Measurements from ENCODE around the gene RBPJ. TPM values are rescaled to one million over a fixed set of nuclear protein-coding genes. Genes with fewer than 3 reads are reported as not detected.

Gene RBPJ
- total RNA-seq, 1 donor from 2014 or later, result 111 TPM

DNA sequence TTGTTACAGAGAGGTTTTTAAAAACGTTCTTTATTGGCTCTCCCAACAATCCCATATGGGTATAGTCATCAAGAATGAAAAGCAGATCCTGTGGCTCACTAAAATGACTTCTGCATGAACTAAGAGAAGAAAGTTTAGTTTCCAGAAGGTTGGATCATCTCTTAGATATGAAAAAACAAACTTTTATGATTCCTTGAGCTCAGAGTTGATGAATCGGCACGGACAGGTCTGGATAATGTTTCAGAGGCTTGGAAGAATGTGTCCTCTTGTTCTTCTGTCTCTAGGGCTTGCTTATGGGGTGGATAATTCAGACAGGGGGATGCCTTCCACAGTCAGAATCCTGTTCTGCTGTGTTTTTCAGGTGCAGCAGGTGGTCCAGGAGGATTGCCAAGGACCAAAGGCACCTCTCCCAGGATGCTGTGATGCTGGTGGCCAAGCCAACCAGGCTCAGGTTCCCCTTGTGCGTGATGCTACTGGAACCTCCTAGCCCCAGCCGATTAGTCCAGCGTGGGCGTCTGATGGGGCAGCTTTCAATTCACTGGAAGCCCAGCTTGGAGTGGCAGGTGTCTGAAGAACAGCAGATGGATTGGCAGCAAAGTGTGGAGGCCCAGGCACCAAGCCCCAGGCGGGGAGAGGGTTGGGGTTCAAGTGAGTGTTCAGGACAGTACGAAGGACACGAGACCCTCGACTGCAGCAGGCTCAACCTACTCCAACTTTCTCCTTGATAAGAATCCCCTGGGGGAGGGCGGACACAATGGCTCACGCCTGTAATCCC lies 139.1 kb downstream of the RBPJ start:
- peak; percentile 58 for DNase-seq

- DNase-seq, result peak; percentile 96
Observed at GRCh38 chr4:26462874-26463273, 142.1 kb downstream of the RBPJ start.

DNA sequence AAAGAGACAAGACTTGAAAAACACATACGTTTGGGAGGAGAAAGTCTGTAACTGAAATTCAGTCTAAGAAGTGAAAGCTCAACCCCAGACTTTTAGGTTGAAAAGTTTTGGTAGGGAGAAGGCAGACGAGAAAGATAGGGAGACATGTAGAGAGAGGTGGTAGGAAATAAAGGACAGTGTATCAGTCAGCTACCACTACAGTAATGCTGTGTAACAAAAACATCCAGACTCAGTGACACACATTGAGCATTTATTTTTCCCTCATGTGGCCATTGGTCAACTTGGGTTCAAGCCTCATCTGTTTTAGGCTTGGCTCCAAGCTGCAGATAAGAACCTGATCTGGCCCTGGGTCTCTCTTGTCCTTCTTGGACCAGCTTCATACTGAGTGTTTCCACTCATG lies 142.6 kb downstream of the RBPJ start:
- DNase-seq, result no peak

DNA sequence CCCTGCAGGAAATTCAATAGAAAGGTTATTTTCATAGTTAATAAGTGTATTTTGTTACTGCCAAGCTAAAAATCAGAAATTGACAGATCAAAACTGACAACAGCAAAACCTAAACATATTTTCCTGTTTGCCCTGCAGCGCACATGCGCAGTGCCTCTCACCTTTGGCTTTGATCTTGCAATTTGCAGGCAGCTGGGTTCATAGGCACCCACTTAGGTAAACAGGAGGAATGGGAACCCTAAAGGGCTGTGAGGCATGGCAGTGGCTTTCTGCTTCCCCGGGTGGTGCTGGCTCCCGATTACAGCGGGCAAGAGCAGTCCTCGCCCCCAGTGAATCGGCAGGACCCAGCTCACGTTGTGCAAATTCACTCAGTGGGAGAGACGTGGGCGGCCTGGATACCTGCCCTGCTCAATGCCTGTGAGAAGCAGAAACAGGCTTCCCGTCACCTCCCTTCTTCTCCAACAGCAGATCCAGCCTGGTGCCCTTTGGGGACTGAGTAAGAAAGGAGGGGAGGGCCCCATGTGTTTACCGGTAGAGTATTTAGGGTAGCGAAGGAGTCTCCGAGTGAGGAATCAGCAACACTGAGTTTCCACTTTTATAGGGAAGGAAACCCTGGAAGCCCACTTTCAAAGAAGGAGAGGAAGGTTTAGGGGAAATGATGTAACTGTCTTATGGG lies 143.7 kb downstream of the RBPJ start:
- DNase-seq, result no peak

DNA sequence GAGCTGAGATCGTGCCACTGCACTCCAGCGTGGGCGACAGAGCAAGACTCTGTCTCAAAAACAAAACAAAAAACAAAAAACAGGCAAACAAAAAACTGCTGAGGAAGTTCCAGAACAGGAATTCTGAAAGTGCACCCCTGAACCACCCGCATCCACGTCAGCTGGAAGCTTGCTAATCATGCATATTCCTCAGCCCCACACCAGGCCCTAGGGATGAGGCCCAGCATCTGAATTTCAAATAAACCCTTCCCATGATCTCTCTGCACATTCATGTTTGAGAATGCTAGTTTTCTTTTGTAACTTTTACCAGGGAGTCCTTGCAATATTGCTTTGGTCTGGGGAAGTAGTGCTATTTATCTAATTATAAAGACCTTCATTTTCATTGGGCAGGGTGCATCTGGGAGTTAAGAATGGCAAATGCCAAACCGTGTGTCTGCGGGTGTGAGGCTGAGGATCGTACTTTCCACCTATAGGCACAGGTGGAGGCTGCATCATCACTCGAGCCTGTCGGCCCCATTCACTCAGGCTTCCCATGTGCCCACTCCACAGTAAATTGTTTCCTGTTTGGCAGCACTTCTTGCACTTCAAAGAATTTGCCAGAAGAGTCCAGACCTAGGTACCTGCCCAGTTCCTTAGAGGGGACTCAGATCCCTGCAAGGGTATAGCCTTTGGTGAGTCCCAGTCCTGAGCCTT lies 145.9 kb downstream of the RBPJ start:
- no peak for DNase-seq

DNA sequence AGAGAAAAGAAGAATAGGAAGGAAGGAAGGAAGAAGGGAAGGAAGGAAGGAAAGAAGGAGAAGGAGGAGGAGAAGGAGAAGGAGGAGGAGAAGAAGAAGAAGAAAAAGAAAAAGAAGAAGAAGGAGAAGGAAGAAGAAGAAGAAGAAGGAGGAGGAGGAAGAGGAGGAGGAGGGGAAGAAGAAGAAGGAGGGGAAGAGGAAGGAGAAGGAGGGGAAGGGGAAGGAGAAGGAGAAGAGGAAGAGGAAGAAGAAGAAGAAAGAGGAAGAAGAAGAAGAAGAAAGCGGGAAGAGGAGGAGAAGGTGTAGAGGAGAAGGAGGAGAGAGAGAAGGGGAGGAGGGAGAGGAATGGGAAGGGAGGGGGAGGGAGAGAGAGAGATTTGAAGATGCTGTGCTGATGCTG lies 146.9 kb downstream of the RBPJ start:
- DNase-seq, result no peak

DNA sequence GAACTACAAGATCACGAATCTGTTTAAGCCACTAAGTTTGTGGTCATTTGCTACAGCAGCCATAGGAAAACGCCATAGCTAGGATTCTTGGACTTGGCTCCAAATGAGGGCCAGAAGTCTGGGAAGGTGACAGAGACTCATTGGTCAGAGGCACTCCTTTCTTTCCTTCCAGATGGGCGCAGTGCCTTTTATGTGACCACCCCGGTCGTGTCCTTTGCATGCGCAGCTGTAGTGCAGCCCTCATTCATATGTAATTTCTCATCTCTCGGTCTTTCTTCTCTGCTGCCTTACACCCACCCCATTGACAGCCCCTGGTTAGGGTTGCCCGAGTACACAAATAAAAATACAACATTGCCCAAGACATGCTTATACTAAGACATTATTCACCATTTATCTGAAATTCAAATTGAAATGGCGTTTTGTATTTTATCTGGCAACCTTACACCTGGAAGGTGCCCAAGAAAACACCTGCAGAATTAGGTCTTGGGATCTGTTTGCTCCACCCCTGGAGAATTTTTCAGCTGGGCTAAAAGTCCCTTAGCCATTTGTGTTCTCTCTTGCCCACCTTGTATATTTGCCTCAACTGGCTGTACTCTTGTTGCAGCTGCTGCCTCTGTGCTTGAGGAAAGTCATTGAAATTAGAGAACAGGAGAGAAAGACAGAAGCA lies 147.6 kb downstream of the RBPJ start:
- no peak for DNase-seq

DNA sequence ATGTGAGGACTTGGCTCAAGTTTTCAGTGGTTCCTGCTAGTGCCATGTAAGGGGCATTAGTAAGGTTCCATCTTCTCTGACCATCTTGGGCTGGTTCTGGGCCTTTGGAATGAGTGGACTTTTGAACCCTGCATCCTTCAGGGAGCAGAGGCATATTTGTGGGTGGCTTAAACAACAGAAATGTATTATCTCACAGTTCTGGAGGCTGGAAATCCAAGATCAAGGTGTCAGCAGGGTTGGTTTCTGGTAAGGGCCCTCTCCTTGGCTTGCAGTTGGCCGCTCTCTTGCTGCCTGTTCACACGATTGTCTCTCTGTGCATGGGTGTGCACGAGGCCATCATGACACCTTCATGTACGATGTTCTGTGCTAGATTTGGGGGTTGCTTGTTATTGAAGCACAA lies 148.2 kb downstream of the RBPJ start:
- DNase-seq, result no peak

- DNase-seq, result no peak
Observed at GRCh38 chr4:26471890-26472289, 151.1 kb downstream of the RBPJ start.

DNA sequence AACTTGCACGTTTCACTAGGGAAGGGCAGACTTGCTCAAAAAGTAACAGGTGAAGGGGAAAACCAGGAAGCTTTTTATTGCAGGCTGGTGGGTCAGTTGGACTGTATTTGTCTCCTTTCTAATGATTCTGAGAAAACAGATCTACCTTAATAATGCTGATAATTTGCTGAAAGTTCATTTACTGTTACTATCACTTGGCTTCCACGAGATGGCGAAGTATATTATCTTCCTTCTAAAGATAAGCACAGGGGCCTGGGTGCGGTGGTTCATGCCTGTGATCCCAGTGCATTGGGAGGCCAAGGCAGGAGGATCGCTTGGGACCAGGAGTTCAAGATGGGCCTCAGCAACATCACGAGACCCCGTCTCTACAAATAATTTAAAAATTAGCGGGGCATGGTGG lies 153.1 kb downstream of the RBPJ start:
- no peak for DNase-seq

DNA sequence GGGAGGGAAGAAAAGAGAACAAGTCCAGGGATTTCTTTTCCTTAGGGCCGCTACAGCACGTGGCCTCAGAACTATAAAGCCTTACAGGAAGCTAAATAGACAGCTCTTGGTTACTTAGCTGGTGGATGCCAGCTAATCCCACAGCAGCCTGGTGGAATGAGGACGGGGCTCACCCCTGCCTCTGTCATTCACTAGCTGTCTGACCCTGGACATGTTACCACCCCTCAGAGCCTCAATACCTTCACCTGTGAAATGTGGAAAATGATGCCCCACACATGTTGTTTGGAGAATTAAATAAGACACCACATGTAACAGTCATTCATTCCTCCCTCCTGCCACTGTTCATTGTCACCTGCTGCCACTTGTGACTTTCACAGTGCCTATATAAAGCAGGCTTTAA lies 153.7 kb downstream of the RBPJ start:
- peak; percentile 73 for DNase-seq

GRCh38 chr4:26475716-26476115 lies 154.9 kb downstream of the RBPJ start:
- DNase-seq, result no peak

GRCh38 chr4:26476545-26476944 lies 155.7 kb downstream of the RBPJ start:
- no peak for DNase-seq

DNA sequence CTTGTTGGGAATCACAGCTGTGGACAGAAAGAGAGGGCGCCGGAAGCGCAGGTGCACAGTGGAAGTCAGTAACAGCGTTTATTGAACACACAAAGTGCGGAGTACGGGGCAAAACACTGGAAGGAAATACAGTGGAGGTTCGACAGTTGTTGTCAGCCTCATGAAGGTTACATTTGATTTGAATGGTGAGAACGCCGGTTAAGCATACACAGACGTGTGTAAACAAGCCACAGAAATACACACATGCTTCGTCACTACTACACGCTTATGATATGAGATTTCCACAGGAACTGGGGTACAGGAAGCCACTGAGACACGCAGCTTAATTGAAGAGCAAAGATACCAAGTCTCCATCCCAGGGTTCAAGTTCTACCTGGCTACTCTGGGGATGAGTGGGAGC lies 157.5 kb downstream of the RBPJ start:
- DNase-seq, result no peak

DNA sequence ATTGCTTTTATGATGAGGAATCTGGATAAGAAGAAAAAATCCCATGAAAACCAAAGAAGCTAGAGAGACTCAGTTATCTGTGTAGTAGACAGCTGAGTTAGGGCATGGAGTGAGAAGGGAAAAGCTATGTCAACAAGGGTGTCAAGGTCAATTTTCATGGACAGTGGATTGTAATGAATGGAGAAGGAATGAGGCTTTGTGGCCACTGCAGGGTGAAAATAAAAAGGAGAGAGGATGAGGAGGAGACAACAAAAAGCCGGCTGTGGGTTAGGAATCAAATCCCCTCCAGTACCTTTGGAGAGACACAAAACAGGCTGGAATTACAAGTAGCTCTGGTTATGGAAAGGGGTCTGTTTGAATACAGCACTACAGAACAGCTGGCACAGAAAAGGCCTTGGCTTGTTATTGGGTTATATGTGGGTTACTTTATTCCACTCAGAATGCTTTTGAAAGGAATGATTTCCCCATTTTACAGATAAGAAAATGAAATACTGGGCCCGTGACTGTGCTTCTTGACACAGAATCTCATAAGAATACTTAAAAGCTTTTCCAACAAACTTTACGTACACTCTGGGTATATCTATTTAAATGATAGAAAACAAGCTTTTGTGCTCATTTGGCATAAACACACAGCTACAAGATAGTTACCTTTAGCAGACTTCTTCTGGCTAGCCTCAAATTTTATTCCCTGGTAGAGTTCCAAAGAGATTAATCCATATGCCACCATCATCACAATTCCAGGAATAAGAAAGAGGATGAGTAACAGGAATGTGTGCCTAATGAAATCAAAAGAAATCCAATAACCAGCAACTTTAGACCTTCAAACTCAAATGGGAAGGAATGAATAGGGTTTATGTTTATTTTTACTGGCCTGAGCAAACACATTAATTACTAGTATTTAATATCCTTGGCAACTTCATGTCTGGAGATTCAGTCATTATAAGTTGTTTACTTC lies 162.0 kb downstream of the RBPJ start:
- peak; percentile 58 for DNase-seq

DNA sequence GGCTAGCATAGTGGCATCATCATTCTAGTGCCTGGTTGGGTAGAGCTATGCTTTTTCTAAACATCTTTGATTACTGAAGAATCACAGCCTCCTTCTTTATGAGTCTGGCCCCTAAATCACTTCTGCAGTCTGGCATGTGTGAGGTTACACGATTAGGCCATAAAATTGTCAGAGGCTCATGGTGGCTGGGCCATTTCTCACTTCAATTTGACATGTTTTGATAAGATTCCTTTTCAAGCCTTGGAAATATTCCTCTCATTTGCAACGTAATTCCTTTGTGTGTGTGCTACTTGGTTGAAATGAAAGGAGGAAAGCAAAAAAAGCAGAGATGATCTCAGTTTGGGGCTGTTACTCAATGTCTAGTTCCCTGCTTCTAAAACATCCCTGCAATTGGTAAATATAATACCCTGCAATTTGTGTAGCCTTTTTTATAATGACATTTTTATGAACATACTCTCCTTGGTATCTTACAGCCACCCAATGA lies 163.3 kb downstream of the RBPJ start:
- DNase-seq, result no peak

DNA sequence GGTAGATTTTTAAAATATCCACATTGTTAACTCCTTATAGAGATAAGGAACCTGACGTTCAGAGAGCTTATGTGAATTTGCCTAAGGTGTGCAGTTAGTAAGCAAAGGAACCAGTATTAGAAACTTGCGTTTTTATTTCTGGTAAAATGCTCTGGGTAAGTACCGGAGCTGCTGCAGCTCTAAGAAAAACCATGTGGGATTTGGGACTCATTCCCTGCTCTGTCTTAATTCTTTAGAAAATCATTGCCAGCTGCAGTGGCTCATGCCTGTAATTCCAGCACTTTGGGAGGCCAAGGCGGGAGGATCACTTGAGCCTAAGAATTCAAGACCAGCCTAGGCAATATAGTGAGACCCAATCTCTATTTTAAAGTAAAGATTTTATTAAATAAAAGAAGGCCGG lies 163.7 kb downstream of the RBPJ start:
- DNase-seq, result no peak

Data from tongue (tissue), 2 donors.